GM18507 (cell line): Measurements from ENCODE around the gene LGSN.
"Not testable (repeated sequence)": the region's sequence is repeated elsewhere in the genome, so short reads cannot be mapped to it uniquely, and the experiment has no call there.

Source experiments
- DNase-seq: peaks from one replicate; pipeline ENCODE4 v3.0.0; 2011; ENCODE audit warnings: low read depth; ENCODE audit not compliant: insufficient read length; ENCODE audit errors: extremely low spot score
- FAIRE-seq: peaks from 2 replicates; lab custom pipeline; 2011; peaks lifted over from hg19 to GRCh38; lab: Jason Lieb, UNC

LGSN gene

DNA sequence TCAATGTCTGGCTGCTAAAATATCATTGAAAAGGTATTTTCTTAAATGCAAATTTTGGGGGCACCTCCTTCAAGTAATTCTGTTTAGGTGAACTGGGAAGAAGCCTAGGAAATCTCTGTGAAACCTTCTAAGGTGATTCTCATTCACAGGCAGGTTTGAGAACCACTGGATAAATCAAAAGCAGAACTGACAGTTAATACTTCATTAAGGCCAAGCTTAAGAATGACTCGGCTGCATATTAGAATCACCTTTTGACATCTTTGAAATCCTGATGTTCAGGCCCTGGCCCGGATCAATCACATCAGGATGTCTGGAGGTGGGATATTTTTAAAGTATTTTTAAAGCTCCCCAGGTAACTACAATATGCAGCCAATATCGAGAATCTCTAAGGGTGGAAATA, 58.0 kb downstream of the LGSN start:
- DNase-seq (no peak), FAIRE-seq (no peak)

DNA sequence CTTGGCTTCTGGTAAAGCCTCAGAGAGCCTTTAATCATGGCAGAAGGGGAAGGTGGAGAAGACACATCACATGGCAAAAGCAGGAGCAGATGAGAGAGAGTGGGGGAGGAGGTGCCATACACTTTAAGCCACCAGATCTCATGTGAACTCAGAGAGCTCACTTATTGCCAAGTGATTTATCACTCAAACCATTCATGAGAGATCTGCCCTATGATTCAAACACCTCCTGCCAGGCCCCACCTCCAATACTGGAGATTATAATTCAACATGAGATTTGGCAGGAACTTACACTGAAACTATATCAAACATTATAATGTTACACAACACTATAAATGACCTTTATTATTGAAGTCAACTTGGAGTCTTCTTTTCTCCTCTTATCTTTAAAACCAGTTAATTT, 60.6 kb downstream of the LGSN start:
- no peak for DNase-seq
- no peak for FAIRE-seq

DNA sequence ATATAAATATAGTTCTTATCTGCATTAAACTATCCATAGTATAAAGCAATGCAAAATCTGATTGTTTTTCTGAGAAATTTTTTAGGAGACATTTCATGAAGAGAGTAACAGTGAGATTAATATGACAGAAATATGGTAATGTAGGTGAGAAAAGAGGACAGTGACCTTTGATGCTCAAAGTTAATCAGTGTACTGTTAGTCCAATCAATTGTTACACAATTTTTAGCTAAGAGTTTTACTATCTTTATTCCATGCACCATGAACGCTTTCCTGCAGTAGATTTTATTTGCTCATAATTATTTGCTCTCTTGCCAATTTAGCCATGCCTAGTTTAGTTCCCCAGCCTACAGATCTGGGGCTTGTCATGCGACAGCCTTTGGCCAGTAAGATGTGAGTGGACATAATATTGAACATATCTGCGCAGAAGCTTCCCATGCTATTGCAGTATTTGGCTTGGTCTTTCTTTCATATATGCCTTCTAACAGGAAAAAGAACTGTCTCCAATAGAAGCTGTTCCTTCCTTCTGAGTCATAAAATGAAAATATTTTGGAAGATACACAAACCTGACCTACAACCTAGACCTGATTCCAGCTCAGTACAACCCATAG, 69.8 kb downstream of the LGSN start:
- no peak for FAIRE-seq

DNA sequence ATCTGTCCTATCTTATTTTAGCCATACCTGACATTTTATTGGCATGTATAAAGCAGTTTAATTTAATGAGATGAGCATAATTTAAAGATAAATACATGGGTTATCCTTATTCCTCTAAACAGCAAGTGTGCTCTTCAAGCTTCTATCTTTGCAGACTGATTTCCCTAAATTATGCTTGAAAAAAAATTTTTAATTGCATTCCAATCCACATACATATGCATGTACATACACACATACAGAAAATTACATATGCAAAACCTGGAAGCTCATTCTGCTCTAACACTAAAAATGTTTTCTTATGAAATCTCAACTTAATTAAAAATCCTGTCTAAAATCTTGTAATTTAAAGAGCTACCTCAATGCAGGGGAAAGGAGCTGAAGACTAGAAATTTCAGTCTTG, 73.2 kb downstream of the LGSN start:
- no peak for FAIRE-seq

More for the DNA sequence above, 69.8 kb downstream of the LGSN start:
- DNase-seq: no peak

DNA sequence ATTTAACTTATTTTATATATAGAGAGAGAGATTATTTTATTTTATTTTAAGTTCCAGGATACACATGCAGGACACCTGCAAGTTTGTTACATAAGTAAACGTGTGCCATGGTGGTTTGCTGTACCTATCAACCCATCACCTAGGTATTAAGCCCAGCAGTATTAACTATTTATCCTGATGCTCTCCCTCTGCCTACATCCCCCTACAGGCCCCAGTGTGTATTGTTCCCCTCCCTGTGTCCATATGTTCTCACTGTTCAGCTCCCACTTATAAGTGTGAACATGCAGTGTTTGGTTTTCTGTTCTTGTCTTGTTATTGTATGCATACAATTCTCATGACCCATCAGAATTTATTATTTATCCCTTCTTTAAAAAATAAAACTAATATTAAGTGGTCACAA, 73.9 kb downstream of the LGSN start:
- FAIRE-seq: no peak
- DNase-seq: no peak

More for the DNA sequence above, 73.2 kb downstream of the LGSN start:
- no peak for DNase-seq

DNA sequence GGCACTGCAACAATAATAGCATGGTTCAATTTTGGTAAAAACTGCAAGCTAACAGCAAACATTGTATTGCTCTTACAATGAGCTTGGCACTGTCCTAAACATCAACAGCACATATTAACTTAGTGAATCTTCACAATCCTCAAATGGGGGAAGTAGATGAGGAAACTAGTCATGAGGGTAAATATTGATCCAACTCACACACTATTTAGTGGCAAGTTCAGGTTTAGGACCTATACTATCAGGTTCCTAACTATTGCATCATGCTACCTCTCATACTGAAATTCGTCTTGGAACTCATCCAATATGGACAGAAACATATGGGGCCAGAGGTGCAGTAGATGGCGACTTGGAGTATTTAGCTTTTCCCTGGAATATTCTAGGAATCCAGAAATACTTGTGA, 74.4 kb downstream of the LGSN start:
- DNase-seq (no peak), FAIRE-seq (no peak)

DNA sequence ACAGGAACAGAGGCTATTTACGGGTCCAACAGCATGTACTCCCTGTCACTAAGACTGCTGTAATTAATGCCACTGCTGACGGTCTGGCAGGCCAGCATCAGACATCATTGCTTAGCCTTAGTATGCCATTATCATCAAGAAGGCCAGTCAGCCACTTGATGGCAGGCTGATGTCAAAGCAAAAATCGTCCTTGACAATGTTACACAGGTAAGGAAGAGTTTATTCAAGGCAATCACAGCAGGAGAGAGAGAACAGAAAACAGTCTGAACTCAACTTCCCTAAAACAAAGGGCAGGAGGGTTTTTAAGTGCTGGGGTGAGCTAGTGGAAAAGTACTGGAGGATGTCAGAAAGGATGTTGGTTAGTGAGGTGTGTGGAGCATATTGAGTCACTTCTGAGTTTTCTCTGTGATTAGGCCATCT, 83.4 kb downstream of the LGSN start:
- FAIRE-seq (no peak), DNase-seq (no peak)

DNA sequence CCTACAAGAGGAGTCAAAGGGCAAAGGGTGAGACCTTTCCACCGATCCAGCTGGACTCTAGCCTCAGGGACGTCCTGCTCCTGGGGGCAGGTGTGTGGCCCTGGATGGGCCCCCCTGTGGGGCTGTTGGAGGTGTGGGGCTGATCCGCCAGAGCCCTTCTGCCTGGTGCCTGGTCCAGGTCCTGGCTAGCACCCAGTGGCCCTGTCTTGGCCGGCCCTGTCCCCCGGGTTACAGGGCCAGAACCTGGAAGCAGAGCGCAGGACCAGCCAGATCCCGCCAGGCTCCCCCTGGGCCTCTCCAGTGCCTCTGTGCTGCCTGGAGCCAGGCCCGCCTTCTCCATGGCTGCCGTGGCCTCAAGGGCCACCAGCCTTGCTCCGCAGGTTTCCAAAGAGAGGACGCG, 89.3 kb downstream of the LGSN start:
- not testable (repeated sequence) for FAIRE-seq, DNase-seq

DNA sequence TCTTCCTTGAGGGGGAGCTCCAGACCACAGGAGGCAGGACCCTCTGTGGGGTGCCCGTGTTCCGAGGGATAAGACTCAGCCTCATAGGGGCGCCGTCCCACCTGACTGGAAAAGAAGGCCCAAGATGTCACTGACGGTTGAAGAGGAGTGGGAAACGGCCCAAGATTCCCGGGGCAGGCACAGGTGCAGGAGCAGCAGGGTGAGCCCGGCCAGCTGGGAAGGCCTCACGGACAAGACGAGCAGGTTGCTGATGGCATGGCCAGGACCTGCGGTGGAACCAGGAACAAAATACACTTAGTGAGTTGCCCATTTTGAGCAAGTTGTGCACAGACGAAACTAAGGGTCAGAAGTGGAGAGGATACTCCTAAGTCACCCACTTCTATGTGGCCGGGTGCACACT, 89.8 kb downstream of the LGSN start:
- not testable (repeated sequence) for DNase-seq, FAIRE-seq

DNA sequence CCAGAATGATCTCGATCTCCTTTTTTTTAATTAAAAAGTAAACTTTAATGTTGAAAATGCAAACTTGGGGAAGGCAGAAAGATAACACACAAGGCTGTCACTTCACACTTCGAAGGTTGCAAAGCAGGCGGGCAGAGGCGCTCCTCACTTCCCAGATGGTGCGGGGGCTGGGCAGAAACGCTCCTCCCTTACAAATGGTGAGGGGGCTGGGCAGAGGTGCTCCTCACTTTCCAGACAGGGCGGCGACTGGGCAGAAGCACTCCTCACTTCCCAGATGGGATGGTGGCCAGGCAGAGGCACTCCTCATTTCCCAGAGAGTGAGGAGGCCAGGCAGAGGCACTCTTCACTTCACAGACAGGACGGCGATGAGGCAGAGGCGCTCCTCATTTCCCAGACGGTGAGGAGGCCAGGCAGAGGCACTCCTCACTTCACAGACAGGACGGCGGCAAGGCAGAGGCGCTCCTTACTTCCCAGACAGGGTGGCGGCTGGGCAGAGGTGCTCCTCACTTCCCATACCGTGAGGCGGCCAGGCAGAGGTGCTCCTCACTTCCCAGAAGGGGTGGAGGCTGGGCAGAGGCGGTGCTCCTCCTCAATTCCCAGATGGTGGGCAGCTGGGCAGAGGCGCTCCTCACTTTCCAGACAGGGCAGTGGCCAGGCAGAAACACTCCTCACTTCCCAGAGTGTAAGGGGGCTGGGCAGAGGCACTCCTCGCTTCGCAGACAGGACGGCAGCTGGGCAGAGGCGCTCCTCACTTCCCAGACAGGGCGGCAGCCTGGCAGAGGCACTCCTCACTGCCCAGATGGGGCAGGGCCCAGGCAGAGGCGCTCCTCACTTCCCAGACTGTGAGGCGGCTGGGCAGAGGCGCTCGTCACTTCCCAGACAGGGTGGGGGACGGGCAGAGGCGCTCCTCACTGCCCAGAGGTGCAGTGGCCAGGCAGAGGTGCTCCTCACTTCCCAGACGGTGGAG, 91.6 kb downstream of the LGSN start:
- not testable (repeated sequence) for FAIRE-seq

DNA sequence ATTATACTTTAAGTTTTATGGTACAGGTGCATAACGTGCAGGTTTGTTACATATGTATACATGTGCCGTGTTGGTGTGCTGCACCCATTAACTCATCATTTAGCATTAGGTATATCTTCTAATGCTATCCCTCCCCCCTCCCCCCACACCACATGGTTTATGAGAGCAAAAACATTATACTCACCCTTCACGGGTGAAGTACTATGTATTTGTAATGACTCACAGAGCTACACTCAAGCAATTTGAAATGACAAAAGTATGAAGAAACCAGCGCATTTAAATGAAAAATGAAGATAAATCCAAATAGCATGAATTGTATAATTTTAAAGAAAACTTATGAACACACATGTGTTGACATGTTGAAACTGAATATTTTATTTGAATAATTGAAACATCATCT, 93.8 kb downstream of the LGSN start:
- not testable (repeated sequence) for FAIRE-seq, DNase-seq

More for the DNA sequence above, 91.6 kb downstream of the LGSN start:
- not testable (repeated sequence) for DNase-seq
